Measurements from ENCODE around the gene KIR3DL3.
"Not testable (repeated sequence)": the region's sequence is repeated elsewhere in the genome, so short reads cannot be mapped to it uniquely, and the experiment has no call there.

DNA sequence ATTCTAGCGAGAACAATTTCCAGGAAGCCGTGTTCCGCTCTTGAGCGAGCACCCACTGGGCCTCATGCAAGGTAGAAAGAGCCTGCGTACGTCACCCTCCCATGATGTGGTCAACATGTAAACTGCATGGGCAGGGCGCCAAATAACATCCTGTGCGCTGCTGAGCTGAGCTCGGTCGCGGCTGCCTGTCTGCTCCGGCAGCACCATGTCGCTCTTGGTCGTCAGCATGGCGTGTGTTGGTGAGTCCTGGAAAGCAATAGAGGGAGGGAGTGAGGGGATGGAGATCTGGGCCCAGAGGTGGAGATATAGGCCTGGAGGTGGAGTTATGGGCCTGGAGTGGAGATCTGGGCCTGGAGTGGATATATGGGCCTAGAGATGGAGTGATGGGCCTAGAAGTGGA lies 45.4 kb downstream of the KIR3DL3 start, which contains the start of gene KIR2DL1:
- TF ChIP-seq, protein P1, sequence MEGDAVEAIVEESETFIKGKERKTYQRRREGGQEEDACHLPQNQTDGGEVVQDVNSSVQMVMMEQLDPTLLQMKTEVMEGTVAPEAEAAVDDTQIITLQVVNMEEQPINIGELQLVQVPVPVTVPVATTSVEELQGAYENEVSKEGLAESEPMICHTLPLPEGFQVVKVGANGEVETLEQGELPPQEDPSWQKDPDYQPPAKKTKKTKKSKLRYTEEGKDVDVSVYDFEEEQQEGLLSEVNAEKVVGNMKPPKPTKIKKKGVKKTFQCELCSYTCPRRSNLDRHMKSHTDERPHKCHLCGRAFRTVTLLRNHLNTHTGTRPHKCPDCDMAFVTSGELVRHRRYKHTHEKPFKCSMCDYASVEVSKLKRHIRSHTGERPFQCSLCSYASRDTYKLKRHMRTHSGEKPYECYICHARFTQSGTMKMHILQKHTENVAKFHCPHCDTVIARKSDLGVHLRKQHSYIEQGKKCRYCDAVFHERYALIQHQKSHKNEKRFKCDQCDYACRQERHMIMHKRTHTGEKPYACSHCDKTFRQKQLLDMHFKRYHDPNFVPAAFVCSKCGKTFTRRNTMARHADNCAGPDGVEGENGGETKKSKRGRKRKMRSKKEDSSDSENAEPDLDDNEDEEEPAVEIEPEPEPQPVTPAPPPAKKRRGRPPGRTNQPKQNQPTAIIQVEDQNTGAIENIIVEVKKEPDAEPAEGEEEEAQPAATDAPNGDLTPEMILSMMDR (IDR thresholded peaks at IDR 0.05): not testable (repeated sequence)
- TF ChIP-seq ZFX (IDR thresholded peaks at IDR 0.05; ENCODE audit: borderline replicate concordance): not testable (repeated sequence)

Data from 22Rv1 (cell line).